Gastroesophageal sphincter (tissue), 3 donors: ENCODE results near the gene HIVEP3.

Experiments used
- CTCF ChIP-seq, 4 experiments: fragments of 200-600 bp in 2 of 4; fragments of 450-650 bp in 2 of 4; sonication (generic) in 1 of 4; IDR thresholded peaks; one replicate each; pipeline ENCODE4 v1.5.1; 2017 to 2019; ENCODE audit warnings: antibody characterized with exemption in 4 of 4, mild to moderate bottlenecking in 2 of 4, moderate library complexity in 2 of 4
- EP300 ChIP-seq: sonication (generic); formaldehyde crosslinking; IDR thresholded peaks from one replicate; pipeline ENCODE4 v1.6.1; 2017; ENCODE audit warnings: antibody characterized with exemption, mild to moderate bottlenecking
- POLR2A ChIP-seq, 2 donors: fragments of 450-650 bp; IDR thresholded peaks; one replicate each; pipeline ENCODE4 v1.6.1; 2017; ENCODE audit warnings: antibody characterized with exemption in 2 of 2, mild to moderate bottlenecking in 2 of 2, moderate library complexity in 1 of 2
- POLR2AphosphoS5 ChIP-seq: sonication (generic); formaldehyde crosslinking; IDR thresholded peaks from one replicate; pipeline ENCODE4 v1.6.1; 2017; ENCODE audit warnings: antibody characterized with exemption

GRCh38 chr1:41722184-41722583 lies 196.5 kb downstream of the HIVEP3 start:
- TF ChIP-seq CTCF (IDR thresholded peaks at IDR 0.05) (no peak), POLR2A (IDR thresholded peaks at IDR 0.05) (no peak), POLR2AphosphoS5 (no peak), EP300 (no peak)
